Heart right ventricle (tissue), 16 donors: Measurements from ENCODE around the gene FARSB. TPM values are rescaled to one million over a fixed set of nuclear protein-coding genes. Genes with fewer than 3 reads are reported as not detected.
A peak's percentile ranks its signal among the peaks of the same experiment; 100 is the strongest.

Experiments used
- ATAC-seq, 8 donors: fragments of 200-7000 bp; cut with Tn5 transposase; one replicate each; pipeline ENCODE4 v1.9.1; 2020; ENCODE audit warnings: mild to moderate bottlenecking in 8 of 8, moderate library complexity in 8 of 8, moderate number of reproducible peaks in 1 of 8
- DNase-seq, 2 donors: peaks; one replicate each; pipeline ENCODE4 v3.0.0-alpha.2; 2020
- H3K27ac ChIP-seq, 10 donors: fragments of 200-600 bp; sonication (generic) in 2 of 10; one replicate each; pipeline versions ENCODE4 v1.5.0 to v1.8.0; 2020 to 2022; ENCODE audit warnings: mild to moderate bottlenecking in 3 of 10
- H3K27me3 ChIP-seq, 7 donors: fragments of 200-600 bp; one replicate each; pipeline ENCODE4 v1.8.0; 2021 to 2022; ENCODE audit warnings: mild to moderate bottlenecking in 2 of 7
- H3K36me3 ChIP-seq, 9 donors: fragments of 200-600 bp; sonication (generic) in 1 of 9; one replicate each; pipeline versions ENCODE4 v1.5.0 to v1.8.0; 2020 to 2022; ENCODE audit warnings: mild to moderate bottlenecking in 2 of 9
- H3K4me1 ChIP-seq, 9 donors: fragments of 200-600 bp; sonication (generic) in 1 of 9; one replicate each; pipeline versions ENCODE4 v1.5.0 to v1.8.0; 2020 to 2022; ENCODE audit warnings: mild to moderate bottlenecking in 4 of 9
- H3K4me3 ChIP-seq, 10 donors: fragments of 200-600 bp; sonication (generic) in 2 of 10; one replicate each; pipeline versions ENCODE4 v1.5.0 to v1.8.0; 2020 to 2022; ENCODE audit warnings: mild to moderate bottlenecking in 7 of 10, moderate library complexity in 2 of 10
- H3K9me3 ChIP-seq, 11 donors: fragments of 200-600 bp in 10 of 11; sonication (generic) in 2 of 11; one replicate each; pipeline versions ENCODE4 v1.5.0 to v1.8.0; 2013 to 2022; ENCODE audit warnings: mild to moderate bottlenecking in 2 of 11, control low read depth in 1 of 11, moderate library complexity in 1 of 11
- WGBS, 2 donors: extraction: QIAGEN DNeasy Blood & Tissue Kit; methylation state at CpG; one replicate each; pipeline ENCODE4 v1.1.7; 2013; ENCODE audit warnings: inconsistent platforms in 1 of 2; 5-methylcytosine and 5-hydroxymethylcytosine counted together
- intact Hi-C, 10 donors: fragments of 100-400 bp; cut with DNase I; formaldehyde crosslinking; loops; one replicate each; pipeline versions ENCODE4 v1.11.1 to v1.14.2; 2022
- polyA plus RNA-seq, 2 donors: library from polyadenylated mRNA; stranded (reverse); fragments of 200-250 nt; gene quantifications; one replicate each; pipeline ENCODE4 v1.2.3, GENCODE V29; 2013
- total RNA-seq, 10 donors: library from RNA; stranded (reverse); fragmentation: NEBNext Ultra II Directional in 3 of 10; extraction: Animal tissue kit (Norgen Biotek cat#: 25700) in 3 of 10; gene quantifications; one replicate each; pipeline versions ENCODE4 v1.2.1 to v1.2.4, GENCODE V29; 2021 to 2023
- TF ChIP-seq, protein P1 (sequence below), 9 donors: fragments of 200-600 bp; sonication (generic) in 2 of 9; IDR thresholded peaks; one replicate each; pipeline versions ENCODE4 v1.5.0 to v1.8.0; 2021 to 2022; ENCODE audit warnings: antibody characterized with exemption in 9 of 9, mild to moderate bottlenecking in 5 of 9, moderate library complexity in 1 of 9
- donor health status: Arrhythmogenic right ventricular cardiomyopathy.
- donor health status: ischemic (EF 13 %, LVEDD 7.1; RV severe dilation, severe dysfunction).
- donor health status: healthy with polysubstance abuse.
- donor health status: DM: no; HTN: yes; CAD: no.
- donor health status: DM: no; HTN: no; CAD: no.
- donor health status: ischemic (EF 25% LVEDD 6.9; RV normal size, moderate dysfunction).
- donor health status: ischemic (EF 25% LVEDD 5.7; RV mildly dilated, moderate dysfunction).
- donor health status: healthy.
- donor health status: DM: yes; HTN: yes; CAD: no.
- donor health status: Ischemic cardiomyopathy.
- donor health status: ischemic (EF 35%, LVEDD 5.7; RV mildly dilated, moderate dysfunction).
- donor health status: nonischemic (EF 11% LVEDD 7.7; RV severe dilation, severe dysfunction).
- donor health status: DM: yes; HTN: yes; CAD: no.
- donor health status: PGD.
- donor health status: ischemic (EF 29% LVEDD 5.4; RV normal size, mild dysfunction).
- donor health status: nonischemic (EF 23%, LVEDD 6.1; RV moderate dilation, normal function).

Gene FARSB
- total and polyA plus RNA-seq, 12 donors: 12.1 to 26.6 (median 20.5) TPM

DNA sequence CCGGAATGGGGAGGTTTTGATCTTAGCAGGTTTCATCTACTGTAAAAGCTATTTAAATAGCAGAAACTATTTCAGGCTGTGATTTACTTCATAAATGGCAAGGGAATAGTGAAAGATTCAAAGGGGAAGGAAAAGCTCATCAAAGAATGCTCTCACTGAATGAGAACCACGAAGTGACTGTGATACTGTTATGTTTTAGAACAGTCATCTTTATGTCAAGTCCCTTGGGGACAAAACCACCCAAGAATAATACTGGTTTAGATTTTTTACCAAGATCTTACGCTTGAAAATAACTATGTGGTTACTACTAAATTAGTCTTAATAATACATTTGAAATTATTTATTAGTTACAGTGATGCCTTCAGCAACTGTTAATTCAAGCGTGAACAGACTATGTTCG, 28.1 kb downstream of the FARSB start:
- ATAC-seq (no peak), DNase-seq (no peak)
- 85 to 86% methylated on average over 5 of the region's 5 CpGs for WGBS, 2 donors
- Histone ChIP-seq H3K36me3 (peaks cover 0 to 99% (median 52%) of the 10 kb centered on the region in 9 donors), H3K27ac (no peak overlapping the region), H3K4me3 (no peak overlapping the region), H3K4me1 (no peaks in the 10 kb centered on the region), H3K27me3 (no peaks in the 10 kb centered on the region), H3K9me3 (no peaks in the 10 kb centered on the region)
- TF ChIP-seq, protein P1, sequence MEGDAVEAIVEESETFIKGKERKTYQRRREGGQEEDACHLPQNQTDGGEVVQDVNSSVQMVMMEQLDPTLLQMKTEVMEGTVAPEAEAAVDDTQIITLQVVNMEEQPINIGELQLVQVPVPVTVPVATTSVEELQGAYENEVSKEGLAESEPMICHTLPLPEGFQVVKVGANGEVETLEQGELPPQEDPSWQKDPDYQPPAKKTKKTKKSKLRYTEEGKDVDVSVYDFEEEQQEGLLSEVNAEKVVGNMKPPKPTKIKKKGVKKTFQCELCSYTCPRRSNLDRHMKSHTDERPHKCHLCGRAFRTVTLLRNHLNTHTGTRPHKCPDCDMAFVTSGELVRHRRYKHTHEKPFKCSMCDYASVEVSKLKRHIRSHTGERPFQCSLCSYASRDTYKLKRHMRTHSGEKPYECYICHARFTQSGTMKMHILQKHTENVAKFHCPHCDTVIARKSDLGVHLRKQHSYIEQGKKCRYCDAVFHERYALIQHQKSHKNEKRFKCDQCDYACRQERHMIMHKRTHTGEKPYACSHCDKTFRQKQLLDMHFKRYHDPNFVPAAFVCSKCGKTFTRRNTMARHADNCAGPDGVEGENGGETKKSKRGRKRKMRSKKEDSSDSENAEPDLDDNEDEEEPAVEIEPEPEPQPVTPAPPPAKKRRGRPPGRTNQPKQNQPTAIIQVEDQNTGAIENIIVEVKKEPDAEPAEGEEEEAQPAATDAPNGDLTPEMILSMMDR (IDR thresholded peaks at IDR 0.05): no peak
- intact Hi-C loops: no loop called here

DNA sequence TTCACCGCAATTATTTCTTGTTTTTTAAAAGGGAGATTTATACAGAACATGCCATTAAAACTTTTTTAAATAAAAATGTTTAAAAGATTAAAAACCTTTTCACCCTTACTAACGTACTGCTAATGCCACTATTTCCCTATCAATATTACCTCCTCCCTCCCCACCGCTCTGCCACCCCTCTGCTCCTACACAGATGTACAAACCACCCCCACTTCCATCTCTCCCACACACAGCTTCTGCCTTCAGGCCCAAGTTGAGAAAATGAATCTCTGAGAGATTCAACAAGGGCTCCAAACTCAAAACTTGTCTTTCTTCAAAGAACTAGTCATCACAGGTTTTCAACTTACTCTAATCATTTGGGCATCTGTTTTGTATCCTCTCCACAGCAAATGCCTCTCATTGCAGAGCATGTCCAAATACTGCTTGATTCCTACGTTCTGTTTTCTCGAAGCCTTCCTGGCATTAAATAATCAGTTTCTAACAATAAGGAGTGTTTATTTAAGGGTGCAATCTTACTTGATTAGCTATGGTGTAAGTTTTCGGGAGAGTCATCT, 32.1 kb downstream of the FARSB start:
- DNase-seq (no peak), ATAC-seq (no peak)
- H3K36me3 ChIP-seq: peaks cover 0 to 99% (median 42%) of the 10 kb centered on the region in 9 donors
- H3K4me3 ChIP-seq: no peak overlapping the region
- H3K27ac ChIP-seq: peak overlapping the region in 1 of 10 donors; percentile 72
- no peaks in the 10 kb centered on the region for H3K9me3 ChIP-seq
- intact Hi-C loops: no loop called here
- 77 to 85% methylated on average over 6 of the region's 6 CpGs for WGBS, 2 donors
- TF ChIP-seq, protein P1 (IDR thresholded peaks at IDR 0.05): no peak
- H3K27me3 ChIP-seq: no peaks in the 10 kb centered on the region
- H3K4me1 ChIP-seq: peaks cover 0 to 15% (median 6%) of the 10 kb centered on the region in 9 donors

DNA sequence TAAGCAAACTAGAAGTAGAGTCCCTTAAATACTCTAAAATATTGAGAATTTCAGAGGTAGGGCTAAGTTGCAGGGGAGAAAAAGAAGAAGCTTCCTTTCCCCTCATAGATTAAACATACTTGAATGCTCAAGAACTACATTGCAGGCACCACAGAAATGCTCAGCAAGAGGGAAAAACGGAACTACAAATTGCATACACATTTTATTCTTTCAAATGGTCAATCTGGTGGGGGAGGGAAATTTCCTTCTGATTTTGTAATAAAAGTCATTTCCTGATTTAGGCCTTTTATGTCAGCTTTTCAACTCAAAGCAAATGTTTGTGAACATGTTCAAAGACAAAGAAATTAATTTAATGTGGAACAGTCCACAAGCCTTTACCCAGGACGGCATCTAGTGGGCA, 33.0 kb downstream of the FARSB start:
- Histone ChIP-seq H3K27me3 (no peaks in the 10 kb centered on the region), H3K4me1 (peaks cover 0 to 15% (median 6%) of the 10 kb centered on the region in 9 donors), H3K36me3 (peaks cover 0 to 99% (median 39%) of the 10 kb centered on the region in 9 donors), H3K9me3 (no peaks in the 10 kb centered on the region), H3K27ac (peak overlapping the region in 1 of 10 donors; percentile 72), H3K4me3 (no peak overlapping the region)
- WGBS, 2 donors: 90 to 97% methylated on average over 2 of the region's 2 CpGs
- TF ChIP-seq, protein P1 (IDR thresholded peaks at IDR 0.05): no peak
- intact Hi-C loops: no loop called here
- ATAC-seq (no peak), DNase-seq (no peak)

DNA sequence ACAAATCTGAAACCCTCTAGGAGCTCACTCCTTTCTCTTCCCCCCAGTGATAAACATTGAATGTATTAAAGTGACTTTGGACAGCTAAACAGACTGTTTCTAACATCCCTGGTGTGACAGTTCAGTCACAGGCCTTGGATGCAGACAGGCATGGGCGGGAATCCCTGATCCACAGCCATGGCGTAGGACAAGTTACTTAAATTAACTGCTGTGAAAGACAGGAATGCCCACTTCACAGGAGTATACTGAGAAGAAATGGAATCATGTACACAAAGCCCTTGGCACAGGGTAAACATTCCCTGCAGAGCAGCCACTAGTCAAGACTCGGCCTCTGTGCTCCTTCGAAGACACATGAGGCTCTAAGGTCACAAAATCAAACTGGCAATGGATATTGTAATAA, 34.0 kb downstream of the FARSB start:
- Histone ChIP-seq H3K4me1 (peaks cover 0 to 15% (median 6%) of the 10 kb centered on the region in 9 donors), H3K36me3 (peaks cover 0 to 98% (median 37%) of the 10 kb centered on the region in 9 donors), H3K4me3 (no peak overlapping the region), H3K27me3 (no peaks in the 10 kb centered on the region), H3K9me3 (no peaks in the 10 kb centered on the region), H3K27ac (peak overlapping the region in 1 of 10 donors; percentile 72)
- DNase-seq (no peak), ATAC-seq (peak in 5 of 8 donors; percentile 47 to 81 (median 69))
- intact Hi-C loops: no loop called here
- WGBS, 2 donors: 60 to 70% methylated on average over 4 of the region's 4 CpGs
- TF ChIP-seq, protein P1 (IDR thresholded peaks at IDR 0.05): no peak
